Posterior vena cava (tissue), 2 donors: ENCODE measurements around the gene SLC19A2. TPM values are rescaled to one million over a fixed set of nuclear protein-coding genes. Genes with fewer than 3 reads are reported as not detected.
"Not testable (repeated sequence)": the region's sequence is repeated elsewhere in the genome, so short reads cannot be mapped to it uniquely, and the experiment has no call there.

Experiments used
- DNase-seq: peaks from one replicate; pipeline ENCODE4 v3.0.0-alpha.2; 2020; ENCODE audit warnings: low spot score
- intact Hi-C, 2 donors: fragments of 100-400 bp; cut with DNase I; formaldehyde crosslinking; loops; one replicate each; pipeline versions ENCODE4 v1.14.1 to v1.14.2; 2022 to 2023
- long read RNA-seq, 2 donors: library from polyadenylated mRNA; unstranded; transcript quantifications; one replicate each; pipeline ENCODE4 v2.0.0, GENCODE V29; 2020 to 2021
- total RNA-seq, 2 donors: library from RNA; stranded (reverse); fragmentation: NEBNext Ultra II Directional; extraction: Animal tissue kit (Norgen Biotek cat#: 25700); gene quantifications; one replicate each; pipeline ENCODE4 v1.2.1, GENCODE V29; 2021
- donor health status: DM: yes; HTN: yes; CAD: no.
- donor health status: DM: yes; HTN: yes; CAD: no.

The SLC19A2 gene, protein sequence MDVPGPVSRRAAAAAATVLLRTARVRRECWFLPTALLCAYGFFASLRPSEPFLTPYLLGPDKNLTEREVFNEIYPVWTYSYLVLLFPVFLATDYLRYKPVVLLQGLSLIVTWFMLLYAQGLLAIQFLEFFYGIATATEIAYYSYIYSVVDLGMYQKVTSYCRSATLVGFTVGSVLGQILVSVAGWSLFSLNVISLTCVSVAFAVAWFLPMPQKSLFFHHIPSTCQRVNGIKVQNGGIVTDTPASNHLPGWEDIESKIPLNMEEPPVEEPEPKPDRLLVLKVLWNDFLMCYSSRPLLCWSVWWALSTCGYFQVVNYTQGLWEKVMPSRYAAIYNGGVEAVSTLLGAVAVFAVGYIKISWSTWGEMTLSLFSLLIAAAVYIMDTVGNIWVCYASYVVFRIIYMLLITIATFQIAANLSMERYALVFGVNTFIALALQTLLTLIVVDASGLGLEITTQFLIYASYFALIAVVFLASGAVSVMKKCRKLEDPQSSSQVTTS
- total RNA-seq = 10 to 100 TPM; 22.1 to 40.6 TPM
- long read RNA-seq, donor 1, transcript SLC19A2-201 (6 exons, 3,671 nt) = major isoform, 8 of 17 reads
- long read RNA-seq, donor 1, partial matches to known transcripts = 3 of 17 reads
- long read RNA-seq, donor 1, other reads (novel, unspliced or antisense) = 6 of 17 reads
- long read RNA-seq, donor 2, partial matches to known transcripts = 3 of 10 reads
- long read RNA-seq, donor 2, other reads (novel, unspliced or antisense) = 3 of 10 reads

DNA sequence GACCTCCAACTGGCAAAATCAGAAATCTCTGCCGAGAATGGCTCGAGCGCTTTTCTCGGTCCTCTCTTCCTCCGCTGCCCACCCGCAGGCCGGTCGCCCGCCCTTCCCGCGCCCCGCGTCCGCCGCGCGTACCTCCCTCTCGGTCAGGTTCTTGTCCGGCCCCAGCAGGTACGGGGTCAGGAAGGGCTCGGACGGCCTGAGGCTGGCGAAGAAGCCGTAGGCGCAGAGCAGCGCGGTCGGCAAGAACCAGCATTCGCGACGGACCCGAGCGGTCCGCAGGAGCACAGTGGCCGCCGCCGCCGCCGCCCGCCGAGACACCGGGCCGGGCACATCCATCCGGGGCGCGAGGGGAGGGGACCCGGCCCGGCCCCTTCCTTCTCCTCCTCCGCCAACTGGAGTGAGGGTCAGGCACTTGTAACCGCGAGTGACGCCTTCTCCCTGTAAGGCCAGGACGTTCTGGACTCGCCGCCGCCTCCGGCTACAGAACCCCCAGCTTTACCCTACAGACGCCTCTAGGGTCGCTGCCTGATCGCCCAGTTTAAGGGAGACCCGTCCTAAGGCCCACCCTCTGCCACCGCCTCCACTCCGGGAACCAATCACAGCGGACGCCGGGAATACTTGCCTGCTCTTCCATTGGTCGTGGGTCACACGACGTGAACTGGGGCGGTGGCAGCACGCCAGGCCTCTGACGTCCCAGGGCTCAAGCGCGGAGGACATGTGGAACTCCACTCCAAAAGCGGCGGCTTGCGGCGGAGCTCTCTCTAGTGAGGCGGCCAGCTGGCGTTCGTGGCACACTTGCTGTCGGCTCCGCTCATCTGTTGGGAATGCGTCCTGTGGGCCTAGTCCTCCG, at the start of gene SLC19A2:
Gene SLC19A2, minus strand, starts transcription at position 514 of the 850 bp plus-strand sequence. Its CDS starts 178 bp downstream, at position 336.
- DNase-seq = peak; percentile 100
- intact Hi-C loops = no loop called here

DNA sequence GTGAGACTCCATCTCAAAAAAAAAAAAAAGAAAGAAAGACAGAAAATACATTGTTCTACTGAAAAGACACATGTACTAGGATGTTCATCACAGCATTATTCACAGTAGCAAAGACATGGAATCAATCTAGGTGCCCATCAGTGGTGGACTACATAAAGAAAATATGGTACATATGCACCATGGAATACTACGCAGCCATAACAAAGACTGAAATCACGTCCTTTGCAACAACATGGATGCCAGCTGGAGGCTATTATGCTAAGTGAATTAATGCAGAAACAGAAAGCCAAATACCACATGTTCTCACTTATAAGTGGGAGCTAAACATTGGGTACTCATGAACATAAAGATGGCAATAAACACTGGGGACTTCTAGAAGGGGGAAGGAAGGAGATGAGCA, 48.9 kb upstream of the SLC19A2 start:
- no peak for DNase-seq
- intact Hi-C loops = no loop called here

DNA sequence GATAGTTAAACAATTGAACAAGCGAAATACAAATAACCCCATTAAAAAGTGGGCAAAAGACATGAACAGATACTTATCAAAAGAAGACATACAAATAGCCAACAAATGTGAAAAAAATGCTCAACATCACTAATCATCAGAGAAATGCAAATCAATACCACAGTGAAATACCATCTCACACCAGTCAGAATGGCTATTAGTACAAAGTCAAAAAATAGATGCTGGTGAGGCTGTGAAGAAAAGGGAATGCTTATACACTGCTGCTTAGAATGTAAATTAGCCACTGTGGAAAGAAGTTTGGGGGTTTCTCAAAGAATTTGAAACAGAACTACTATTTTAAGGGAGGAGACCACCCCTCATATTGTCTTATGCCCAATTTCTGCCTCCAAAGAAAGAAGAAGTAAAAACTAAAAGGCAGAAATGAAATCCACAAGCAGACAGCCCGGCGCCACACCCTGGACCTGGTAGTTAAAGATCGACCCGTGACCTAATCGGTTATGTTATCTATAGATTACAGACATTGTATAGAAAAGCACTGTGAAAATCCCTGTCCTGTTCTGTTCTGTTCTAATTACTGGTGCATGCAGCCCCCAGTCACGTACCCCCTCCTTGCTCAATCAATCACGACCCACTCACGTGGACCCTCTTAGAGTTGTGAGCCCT, 47.9 kb upstream of the SLC19A2 start:
- DNase-seq, intact Hi-C loops: not testable (repeated sequence)

DNA sequence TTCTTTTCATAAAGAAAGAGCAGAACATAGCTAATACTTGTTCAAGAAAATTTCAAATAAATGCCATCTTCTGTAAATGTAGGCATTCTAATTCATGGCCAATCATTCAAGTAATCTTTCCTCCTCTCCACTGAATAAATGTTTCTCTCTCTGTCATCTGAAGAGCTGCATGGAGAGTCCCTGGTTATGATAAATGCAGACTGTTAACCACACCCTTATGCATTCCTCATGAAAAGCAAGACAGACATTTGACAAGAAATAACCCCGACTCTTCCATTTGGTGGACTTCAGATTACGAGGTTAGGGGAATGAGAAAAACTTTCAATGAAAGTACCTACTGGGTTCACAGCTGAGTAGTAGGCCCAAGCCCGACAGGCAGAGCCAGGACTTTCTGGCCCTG, 44.7 kb upstream of the SLC19A2 start:
- no peak for DNase-seq
- intact Hi-C loops = no loop called here

DNA sequence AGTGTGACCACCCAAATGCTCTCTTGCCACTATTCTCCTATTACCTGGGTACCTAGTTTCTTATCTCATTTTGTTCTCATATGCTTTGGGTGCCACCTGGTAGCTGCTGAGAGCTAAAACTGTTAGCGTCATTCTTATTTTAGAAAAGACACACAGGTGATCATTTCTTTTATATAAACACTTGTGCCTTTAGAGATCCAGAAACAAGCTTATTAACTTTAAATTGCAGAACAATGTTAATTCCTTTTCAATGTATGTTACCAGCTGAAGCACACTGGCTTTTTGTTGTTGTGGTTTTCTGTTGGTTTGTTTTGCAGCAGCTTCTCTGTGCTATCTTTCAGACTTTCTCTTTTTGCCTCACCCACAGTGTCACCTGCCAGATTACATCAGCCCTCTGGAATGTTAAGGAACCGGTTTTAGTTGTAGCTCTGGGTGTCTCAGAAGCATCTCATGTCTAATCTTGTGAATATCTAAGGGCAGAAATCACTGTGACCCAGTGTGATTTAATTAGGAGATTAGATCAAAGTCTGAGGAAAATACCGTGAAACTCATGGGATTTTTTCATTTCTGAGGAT, 43.4 kb upstream of the SLC19A2 start:
- intact Hi-C loops = no loop called here
- no peak for DNase-seq

DNA sequence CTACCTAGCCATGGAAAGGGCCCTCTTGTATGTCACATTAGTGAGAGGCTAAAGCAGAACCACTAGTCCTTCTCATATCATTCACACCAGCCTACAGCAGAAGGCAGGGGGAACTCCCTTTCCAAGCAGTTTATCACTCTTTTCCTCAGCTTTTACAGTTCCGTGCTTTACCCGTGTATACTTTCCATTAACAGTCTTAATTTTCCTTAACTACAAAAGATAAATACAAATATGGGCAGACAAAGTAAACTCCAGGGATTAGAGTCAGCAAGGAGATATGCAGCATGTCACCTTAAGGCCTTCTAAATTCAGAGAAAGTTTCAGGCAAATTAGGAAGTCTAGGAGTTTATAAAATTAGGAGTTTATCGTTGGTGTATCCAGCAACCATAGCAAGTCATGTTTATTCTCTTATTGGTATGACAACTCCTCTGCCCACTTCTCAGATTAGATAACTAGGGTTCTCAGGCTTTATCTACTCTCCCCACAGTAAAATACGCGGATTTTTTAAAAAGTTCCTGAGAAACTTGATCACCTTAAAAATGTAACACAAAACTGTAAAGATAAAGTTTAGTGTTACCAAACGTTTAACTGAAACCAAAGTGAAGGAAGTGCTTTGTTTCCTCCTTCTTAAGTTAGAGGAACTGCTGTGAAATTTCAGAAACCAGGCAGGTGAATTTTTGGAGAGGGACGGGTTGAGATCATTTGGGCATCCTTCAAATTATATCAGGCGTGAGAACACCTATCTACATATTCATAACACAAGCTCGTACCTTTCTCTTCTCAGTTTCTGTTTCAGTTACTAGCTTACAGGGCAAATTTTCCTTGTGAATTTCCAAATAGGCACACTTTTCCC, 42.7 kb upstream of the SLC19A2 start:
- intact Hi-C loops = no loop called here
- DNase-seq = no peak

DNA sequence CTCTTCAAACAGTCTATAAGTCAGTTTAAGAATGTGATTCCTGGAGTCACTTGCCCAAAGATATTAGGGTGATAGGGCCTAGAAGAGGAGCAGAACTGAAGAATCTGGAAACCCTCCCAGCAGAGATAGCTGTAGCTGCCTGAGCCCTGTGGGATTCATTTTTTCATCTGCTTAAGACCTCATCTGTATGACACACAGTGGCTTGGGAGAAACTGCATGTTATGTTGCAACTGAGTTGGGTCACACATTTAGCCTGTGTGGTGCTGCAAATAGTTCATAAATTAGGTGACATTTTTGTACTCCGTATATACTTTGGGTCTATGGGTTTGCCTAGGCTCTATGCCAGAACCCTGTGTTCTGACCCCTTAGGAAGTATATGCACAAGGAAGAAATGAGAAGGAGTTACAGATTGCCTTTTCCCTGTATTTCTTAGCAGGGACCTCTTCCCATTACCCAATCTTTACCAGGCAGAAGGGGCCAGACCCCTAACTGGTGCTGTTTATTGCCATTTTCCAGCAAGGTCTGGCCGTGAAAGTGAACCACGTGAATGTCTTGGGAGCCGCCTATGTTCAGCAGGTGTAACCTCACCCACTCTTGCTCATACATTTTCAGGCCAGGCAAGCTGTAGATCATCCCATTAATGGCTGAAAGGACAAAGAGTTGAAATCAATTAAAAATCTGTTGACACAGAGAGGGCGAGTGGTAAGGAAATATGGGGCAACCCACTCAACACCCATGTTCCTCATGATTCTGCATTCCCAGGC, 41.9 kb upstream of the SLC19A2 start:
- DNase-seq = no peak
- intact Hi-C loops = no loop called here

DNA sequence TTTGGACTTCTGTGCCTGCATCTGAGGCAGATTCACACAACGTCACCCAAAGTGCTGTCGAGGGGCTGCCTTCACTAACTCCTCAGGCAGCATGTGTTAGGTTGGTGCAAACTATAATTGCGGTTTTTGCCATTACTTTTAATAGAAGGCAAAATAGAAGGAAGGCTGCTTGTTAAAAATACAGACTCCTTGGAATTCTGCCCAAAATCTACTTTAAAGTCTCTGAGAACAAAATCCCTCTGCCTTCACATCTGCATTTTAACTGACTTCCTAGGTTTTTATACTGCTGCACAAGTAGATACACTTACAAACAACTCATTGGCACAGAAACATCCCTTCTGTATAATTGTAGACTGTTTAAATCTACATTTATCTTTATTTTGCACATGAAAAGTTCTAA, 41.3 kb upstream of the SLC19A2 start:
- intact Hi-C loops = no loop called here
- no peak for DNase-seq

DNA sequence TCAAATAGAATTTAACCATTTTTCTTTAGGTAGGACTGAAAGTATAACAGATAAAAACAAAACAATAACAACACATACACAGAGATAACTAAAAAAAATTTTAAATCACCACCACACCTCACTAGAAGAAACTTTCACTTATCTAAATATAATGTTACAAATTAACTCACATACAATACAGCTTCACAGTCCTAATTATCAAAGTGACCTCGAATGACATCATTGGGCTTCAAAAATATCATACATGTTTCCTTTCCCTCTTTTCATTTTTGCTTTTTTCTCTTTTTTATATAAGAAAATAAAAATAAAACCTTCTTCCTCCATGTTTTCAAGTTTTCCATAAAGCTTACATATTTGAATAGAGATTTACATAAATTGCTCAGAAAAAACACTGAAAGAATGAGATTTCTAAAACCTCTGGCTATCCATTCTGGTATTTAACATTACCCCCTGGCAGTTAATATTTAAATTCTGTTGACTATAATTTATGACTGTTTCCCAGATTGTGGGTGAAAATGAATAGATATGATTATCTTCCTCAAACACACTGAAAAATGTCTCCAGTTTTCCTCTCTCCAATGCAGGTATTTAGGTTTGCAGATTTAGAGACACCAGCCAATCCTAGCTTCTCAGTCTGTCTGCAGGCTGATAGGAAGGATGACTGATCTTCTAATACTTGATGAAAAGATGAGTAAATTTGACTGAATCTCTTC, 40.5 kb upstream of the SLC19A2 start:
- intact Hi-C loops = no loop called here
- DNase-seq = no peak

DNA sequence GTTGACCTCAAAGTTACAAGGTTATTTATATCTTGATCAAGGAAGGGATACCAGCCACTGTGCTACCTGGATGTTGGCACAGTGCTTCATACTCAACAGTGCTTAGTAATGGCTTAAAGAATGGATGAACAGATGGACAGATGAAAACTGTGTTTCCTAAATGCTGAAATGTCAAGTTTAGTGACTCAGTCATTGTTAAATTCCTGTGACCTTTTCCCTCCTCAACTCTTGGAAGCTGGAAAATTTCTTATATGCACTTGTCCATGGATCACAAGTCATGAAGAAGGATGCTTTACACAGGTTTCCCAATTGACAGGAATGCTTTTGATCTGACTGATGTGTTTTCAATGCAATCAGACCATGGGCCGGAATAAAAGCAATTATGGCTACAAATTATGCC, 39.6 kb upstream of the SLC19A2 start:
- no peak for DNase-seq
- intact Hi-C loops = no loop called here

DNA sequence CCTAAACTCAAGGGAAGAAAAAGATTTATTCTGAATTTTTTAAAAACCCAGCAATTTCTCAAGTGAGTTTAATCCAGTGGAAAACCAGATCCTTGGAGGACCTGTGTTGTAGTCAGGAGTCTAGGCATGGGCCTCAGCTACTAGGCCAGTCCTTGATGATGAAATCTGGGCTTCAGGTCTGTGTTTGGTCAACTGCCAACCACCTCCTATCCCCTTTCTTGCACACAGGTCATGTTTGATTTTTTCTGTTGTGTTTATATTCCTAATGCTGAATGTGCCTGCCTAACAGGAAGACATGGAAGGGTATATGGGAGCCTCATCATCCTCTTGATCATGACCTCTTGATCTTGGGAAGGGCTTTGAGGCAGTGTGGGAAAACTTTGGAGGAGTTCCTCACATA, 38.2 kb upstream of the SLC19A2 start:
- intact Hi-C loops = no loop called here
- no peak for DNase-seq

DNA sequence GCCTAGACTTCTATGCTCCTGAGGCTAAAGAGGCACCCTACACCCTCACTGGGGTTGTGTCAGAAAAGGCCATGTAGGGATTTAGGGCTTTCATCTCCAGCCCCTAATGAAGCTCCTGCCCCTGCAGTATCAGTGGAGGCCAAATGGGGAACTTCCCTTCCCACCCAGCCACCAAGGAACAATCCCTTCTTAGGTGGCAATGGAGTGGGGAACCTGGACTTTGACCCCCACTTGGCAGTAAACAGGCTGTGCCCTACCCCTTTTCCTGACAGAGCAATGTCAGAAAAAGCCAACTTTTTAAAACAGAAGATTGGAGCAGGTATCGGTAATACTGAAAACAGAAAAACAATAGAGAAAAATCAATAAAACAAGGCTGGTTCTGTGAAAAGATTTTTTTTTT, 35.5 kb upstream of the SLC19A2 start:
- DNase-seq = no peak

DNA sequence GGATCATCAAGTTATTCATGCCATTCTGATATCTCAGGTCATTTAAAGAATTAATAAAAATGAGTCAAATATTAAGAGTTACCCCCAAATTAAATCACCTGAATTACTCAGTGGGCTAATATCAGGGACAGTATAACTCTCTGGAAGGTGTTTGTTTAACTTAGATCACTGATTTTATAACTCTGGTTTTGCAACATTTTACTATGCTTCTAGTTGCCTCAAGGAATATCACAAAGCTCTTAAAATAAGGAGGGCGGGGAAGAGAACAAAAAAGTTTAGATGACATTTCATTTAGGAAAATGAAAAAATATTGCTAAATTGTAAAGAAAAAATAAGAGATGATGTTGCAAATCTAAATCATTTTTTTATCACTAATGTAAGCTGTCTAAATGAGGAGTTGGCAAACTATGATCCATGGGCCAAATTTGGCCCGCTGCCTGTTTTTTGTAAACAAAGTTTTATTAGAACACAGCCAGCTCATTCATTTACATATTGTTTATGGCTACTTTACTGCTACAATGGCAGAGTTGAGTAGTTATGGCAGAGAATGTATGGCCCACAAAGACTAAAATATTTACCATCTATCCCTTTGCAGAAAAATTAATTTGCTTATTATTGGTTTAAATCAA, 31.9 kb upstream of the SLC19A2 start:
- intact Hi-C loops = no loop called here
- no peak for DNase-seq

More for the DNA sequence above, 35.5 kb upstream of the SLC19A2 start:
- intact Hi-C loops = no loop called here

DNA sequence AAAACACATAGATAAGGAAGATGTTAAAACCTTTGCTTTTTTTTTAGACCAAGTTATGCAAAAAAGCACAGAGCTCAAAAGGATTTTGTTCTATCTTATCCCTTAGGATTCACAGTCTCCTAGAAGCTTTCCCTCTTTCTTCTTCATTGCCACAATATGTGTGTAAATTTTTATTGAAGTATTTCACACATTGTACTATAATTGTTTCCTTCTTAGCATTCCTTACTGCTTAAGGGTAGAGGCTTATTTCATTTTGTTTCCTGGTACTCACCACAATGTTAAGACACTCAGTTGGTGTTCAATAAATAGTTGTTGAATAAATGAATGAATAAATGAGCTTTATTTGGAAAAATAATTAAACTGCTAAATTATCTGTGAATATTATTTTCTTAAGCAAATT, 29.9 kb upstream of the SLC19A2 start:
- DNase-seq = no peak
- intact Hi-C loops = no loop called here

DNA sequence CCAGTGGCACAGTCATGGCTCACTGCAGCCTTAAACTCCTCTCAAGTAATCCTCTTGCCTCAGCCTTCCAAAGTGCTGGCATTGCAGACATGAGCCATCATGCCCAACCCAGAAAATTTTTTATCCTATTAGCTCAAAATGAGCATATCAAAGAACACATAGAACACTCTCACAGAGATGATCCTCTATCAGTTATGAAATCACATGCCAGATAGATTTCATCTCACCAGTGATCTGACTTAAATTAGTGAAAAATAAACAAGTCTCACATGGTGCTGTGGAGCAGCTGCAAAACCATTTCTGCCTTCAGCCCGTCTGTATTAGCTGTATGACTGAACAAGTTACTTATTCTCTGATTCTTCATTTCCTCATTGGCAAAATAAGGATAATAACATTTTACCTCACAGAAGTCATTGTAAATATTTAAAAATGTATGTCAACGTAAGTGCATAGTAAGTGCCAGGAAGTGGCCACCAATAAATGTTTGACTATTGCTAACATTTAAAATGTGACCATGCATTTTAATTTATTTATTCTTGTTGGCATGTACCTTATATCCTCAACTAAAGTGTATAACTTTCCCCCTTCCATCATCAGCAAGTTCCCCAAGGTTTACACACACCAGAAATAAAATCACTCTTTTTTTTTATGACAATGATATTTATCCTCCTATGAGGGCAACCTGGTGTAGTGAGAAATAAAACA, 29.0 kb upstream of the SLC19A2 start:
- intact Hi-C loops = no loop called here
- DNase-seq = no peak

DNA sequence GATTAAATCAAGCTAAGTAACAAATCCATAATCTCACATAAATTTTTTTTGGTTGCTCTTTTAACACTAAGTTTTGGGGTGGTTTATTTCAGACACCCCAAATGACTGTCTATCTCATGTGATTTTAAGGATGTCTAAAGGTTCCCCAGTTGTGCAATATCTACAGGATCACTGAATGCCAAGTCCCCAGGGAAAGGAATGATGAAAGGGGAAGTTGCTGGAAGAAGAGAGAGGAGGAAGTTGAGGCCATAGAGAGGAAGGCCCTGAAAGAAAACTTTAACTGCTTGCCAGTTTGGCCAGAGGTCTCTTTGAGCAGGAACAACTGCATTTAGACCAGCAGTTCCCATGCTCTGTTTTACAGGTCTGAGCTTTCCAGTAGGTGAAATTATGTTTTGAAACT, 27.5 kb upstream of the SLC19A2 start:
- intact Hi-C loops = no loop called here
- DNase-seq = no peak
